ENCODE measurements around the gene CTDP1.

DNA sequence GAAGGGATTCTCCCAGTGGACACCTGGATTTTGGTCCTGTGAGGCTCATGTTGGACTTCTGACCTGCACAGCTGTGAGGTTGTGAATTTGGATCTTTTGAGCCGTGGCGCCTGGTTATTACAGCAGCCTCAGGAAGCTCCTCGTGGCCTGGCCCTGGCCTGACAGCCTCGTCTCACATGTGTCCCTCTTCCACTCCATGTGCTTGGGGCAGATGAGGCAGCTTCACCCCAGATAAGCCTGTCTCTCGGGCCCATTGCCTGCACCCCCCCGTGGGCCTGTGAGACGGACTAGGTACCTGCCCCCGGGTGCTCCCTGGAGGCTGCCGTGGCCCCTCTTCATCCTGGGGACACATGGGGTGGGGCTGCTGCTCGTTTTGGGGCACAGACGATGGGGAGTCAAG is 51.2 kb downstream of the CTDP1 start:
- TF ChIP-seq EP300 (IDR thresholded peaks at IDR 0.05; ENCODE audit: low read length) (no peak), CTCF (IDR thresholded peaks at IDR 0.05 in 2 of 3, conservative IDR thresholded peaks at IDR 0.05 in 1 of 3; ENCODE audit: insufficient read depth in 2 of 3, low read depth in 1 of 3, low read length in 3 of 3) (no peak), NFRKB (IDR thresholded peaks at IDR 0.05; ENCODE audit: low read depth) (no peak), ZKSCAN8 (CRISPR knock-in tag; IDR thresholded peaks at IDR 0.05) (no peak), EZH2 (IDR thresholded peaks at IDR 0.05; ENCODE audit: borderline replicate concordance, low read depth, low read length) (no peak), MAZ (CRISPR knock-in tag; conservative IDR thresholded peaks at IDR 0.05 in 1 of 2, IDR thresholded peaks at IDR 0.05 in 1 of 2) (no peak), EWSR1 (IDR thresholded peaks at IDR 0.05; ENCODE audit: borderline replicate concordance, low read depth, partially characterized antibody) (no peak), KDM4B (IDR thresholded peaks at IDR 0.05; ENCODE audit: borderline replicate concordance in 2 of 2, low read depth in 1 of 2) (no peak), RCOR1 (IDR thresholded peaks at IDR 0.05; ENCODE audit: borderline replicate concordance in 1 of 2, low read depth in 2 of 2, low read length in 2 of 2) (no peak)
- TF ChIP-seq, protein P1, sequence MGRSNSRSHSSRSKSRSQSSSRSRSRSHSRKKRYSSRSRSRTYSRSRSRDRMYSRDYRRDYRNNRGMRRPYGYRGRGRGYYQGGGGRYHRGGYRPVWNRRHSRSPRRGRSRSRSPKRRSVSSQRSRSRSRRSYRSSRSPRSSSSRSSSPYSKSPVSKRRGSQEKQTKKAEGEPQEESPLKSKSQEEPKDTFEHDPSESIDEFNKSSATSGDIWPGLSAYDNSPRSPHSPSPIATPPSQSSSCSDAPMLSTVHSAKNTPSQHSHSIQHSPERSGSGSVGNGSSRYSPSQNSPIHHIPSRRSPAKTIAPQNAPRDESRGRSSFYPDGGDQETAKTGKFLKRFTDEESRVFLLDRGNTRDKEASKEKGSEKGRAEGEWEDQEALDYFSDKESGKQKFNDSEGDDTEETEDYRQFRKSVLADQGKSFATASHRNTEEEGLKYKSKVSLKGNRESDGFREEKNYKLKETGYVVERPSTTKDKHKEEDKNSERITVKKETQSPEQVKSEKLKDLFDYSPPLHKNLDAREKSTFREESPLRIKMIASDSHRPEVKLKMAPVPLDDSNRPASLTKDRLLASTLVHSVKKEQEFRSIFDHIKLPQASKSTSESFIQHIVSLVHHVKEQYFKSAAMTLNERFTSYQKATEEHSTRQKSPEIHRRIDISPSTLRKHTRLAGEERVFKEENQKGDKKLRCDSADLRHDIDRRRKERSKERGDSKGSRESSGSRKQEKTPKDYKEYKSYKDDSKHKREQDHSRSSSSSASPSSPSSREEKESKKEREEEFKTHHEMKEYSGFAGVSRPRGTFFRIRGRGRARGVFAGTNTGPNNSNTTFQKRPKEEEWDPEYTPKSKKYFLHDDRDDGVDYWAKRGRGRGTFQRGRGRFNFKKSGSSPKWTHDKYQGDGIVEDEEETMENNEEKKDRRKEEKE (IDR thresholded peaks at IDR 0.05; ENCODE audit: borderline replicate concordance in 1 of 2, control insufficient read depth in 1 of 2, low read depth in 2 of 2, low read length in 1 of 2) = no peak
